Ascending aorta (tissue), 2 donors: ENCODE data around the gene SLC9A9. TPM values are rescaled to one million over a fixed set of nuclear protein-coding genes. Genes with fewer than 3 reads are reported as not detected.
"Not testable (repeated sequence)": the region's sequence is repeated elsewhere in the genome, so short reads cannot be mapped to it uniquely, and the experiment has no call there.

Experiments used
- DNase-seq, 2 donors: peaks; one replicate each; pipeline ENCODE4 v3.0.0-alpha.2; 2019; ENCODE audit warnings: low spot score in 2 of 2
- H3K27ac ChIP-seq, 2 donors: fragments of 200-600 bp; sonication (generic); one replicate each; pipeline ENCODE4 v1.5.1; 2016 to 2017; ENCODE audit warnings: mild to moderate bottlenecking in 1 of 2
- H3K27me3 ChIP-seq: fragments of 200-600 bp; sonication (generic); one replicate; pipeline ENCODE4 v1.5.1; 2017
- H3K36me3 ChIP-seq, 2 donors: fragments of 200-600 bp; sonication (generic); one replicate each; pipeline ENCODE4 v1.5.1; 2016
- H3K4me1 ChIP-seq, 2 donors: fragments of 200-600 bp; sonication (generic); one replicate each; pipeline ENCODE4 v1.5.1; 2016 to 2017; ENCODE audit warnings: mild to moderate bottlenecking in 1 of 2
- H3K4me3 ChIP-seq, 2 donors: fragments of 200-600 bp; sonication (generic); one replicate each; pipeline ENCODE4 v1.5.1; 2016 to 2017; ENCODE audit warnings: mild to moderate bottlenecking in 1 of 2
- H3K9me3 ChIP-seq, 2 donors: fragments of 200-600 bp; sonication (generic); one replicate each; pipeline ENCODE4 v1.5.1; 2016
- CTCF ChIP-seq, 3 experiments: fragments of 200-600 bp in 2 of 3; fragments of 450-650 bp in 1 of 3; sonication (generic) in 2 of 3; IDR thresholded peaks; one replicate each; pipeline ENCODE4 v1.5.1; 2016 to 2019; ENCODE audit warnings: antibody characterized with exemption in 3 of 3, mild to moderate bottlenecking in 1 of 3, moderate library complexity in 1 of 3
- intact Hi-C: fragments of 100-400 bp; cut with DNase I; formaldehyde crosslinking; loops from one replicate; pipeline ENCODE4 v1.15.1; 2023
- total RNA-seq: library from RNA; depleted of rRNA; stranded (reverse); fragments of >200 nt; gene quantifications from one replicate; pipeline ENCODE4 v1.1.0, GENCODE V29; 2016

SLC9A9 gene
- total RNA-seq, 1 donor from 2014 or later: 63.4 TPM

- intact Hi-C loops: no loop called here
- Histone ChIP-seq H3K4me1 (no peaks in the 10 kb centered on the region), H3K9me3 (no peaks in the 10 kb centered on the region), H3K4me3 (no peak overlapping the region), H3K27ac (no peak overlapping the region), H3K36me3 (no peaks in the 10 kb centered on the region), H3K27me3 (no peaks in the 10 kb centered on the region)
- DNase-seq: no peak
- TF ChIP-seq CTCF (IDR thresholded peaks at IDR 0.05): no peak
Measured at GRCh38 chr3:143437405-143437804, 410.9 kb downstream of the SLC9A9 start.

- H3K27ac ChIP-seq: no peak overlapping the region
- no peak for TF ChIP-seq CTCF (IDR thresholded peaks at IDR 0.05)
- intact Hi-C loops: no loop called here
- no peaks in the 10 kb centered on the region for H3K9me3 ChIP-seq
- H3K4me3 ChIP-seq: no peak overlapping the region
- no peaks in the 10 kb centered on the region for H3K27me3 ChIP-seq
- H3K36me3 ChIP-seq: no peaks in the 10 kb centered on the region
- H3K4me1 ChIP-seq: no peaks in the 10 kb centered on the region
- DNase-seq: no peak
Measured at GRCh38 chr3:143436231-143436930, 411.9 kb downstream of the SLC9A9 start.

GRCh38 chr3:143433787-143434378 lies 414.4 kb downstream of the SLC9A9 start:
- DNase-seq: no peak
- H3K27ac ChIP-seq: no peak overlapping the region
- H3K9me3 ChIP-seq: no peaks in the 10 kb centered on the region
- no peaks in the 10 kb centered on the region for H3K36me3 ChIP-seq
- H3K4me1 ChIP-seq: no peaks in the 10 kb centered on the region
- no peaks in the 10 kb centered on the region for H3K27me3 ChIP-seq
- intact Hi-C loops: no loop called here
- TF ChIP-seq CTCF (IDR thresholded peaks at IDR 0.05): peak in 1 of 3 experiments; percentile 18
- no peak overlapping the region for H3K4me3 ChIP-seq

GRCh38 chr3:143431298-143431697 lies 417.0 kb downstream of the SLC9A9 start:
- DNase-seq, H3K36me3 ChIP-seq, intact Hi-C loops, H3K27me3 ChIP-seq, H3K27ac ChIP-seq, H3K9me3 ChIP-seq, H3K4me3 ChIP-seq, H3K4me1 ChIP-seq: not testable (repeated sequence)

GRCh38 chr3:143430568-143430967 lies 417.7 kb downstream of the SLC9A9 start:
- intact Hi-C loops: no loop called here
- Histone ChIP-seq H3K27ac (no peak overlapping the region), H3K4me3 (no peak overlapping the region), H3K9me3 (no peaks in the 10 kb centered on the region), H3K4me1 (no peaks in the 10 kb centered on the region), H3K36me3 (no peaks in the 10 kb centered on the region), H3K27me3 (no peaks in the 10 kb centered on the region)
- TF ChIP-seq CTCF (IDR thresholded peaks at IDR 0.05): no peak
- DNase-seq: no peak

- intact Hi-C loops: no loop called here
- DNase-seq: no peak
- no peak for TF ChIP-seq CTCF (IDR thresholded peaks at IDR 0.05)
- no peaks in the 10 kb centered on the region for H3K9me3 ChIP-seq
- no peaks in the 10 kb centered on the region for H3K4me1 ChIP-seq
- no peak overlapping the region for H3K27ac ChIP-seq
- no peaks in the 10 kb centered on the region for H3K27me3 ChIP-seq
- no peaks in the 10 kb centered on the region for H3K36me3 ChIP-seq
- no peak overlapping the region for H3K4me3 ChIP-seq
Measured at GRCh38 chr3:143429628-143430514, 418.4 kb downstream of the SLC9A9 start.
